Measurements from ENCODE around the gene THSD1. TPM values are rescaled to one million over a fixed set of nuclear protein-coding genes. Genes with fewer than 3 reads are reported as not detected.

The THSD1 gene
- total RNA-seq, 1 donor from 2014 or later, result 14.9 TPM

GRCh38 chr13:52406629-52407028 is 657 bp upstream of the THSD1 start:
- H3K9me3 ChIP-seq, result no peaks in the 10 kb centered on the region
- peak overlapping the region; percentile 33 for H3K27ac ChIP-seq
- peaks cover 16% of the 10 kb centered on the region for H3K4me1 ChIP-seq
- H3K4me3 ChIP-seq, result peak overlapping the region; percentile 70
- no peak for DNase-seq
- intact Hi-C loops (cut with DNase I), result no loop called here
- no peaks in the 10 kb centered on the region for H3K27me3 ChIP-seq (ENCODE audit: low read depth)
- ATAC-seq, result no peak
- peaks cover 15% of the 10 kb centered on the region for H3K36me3 ChIP-seq
- no peak for TF ChIP-seq CTCF (IDR thresholded peaks at IDR 0.05)

- ATAC-seq, result peak in 1 of 2 donors; percentile 46
- Histone ChIP-seq H3K36me3 (peaks cover 6% of the 10 kb centered on the region), H3K9me3 (no peaks in the 10 kb centered on the region), H3K4me3 (peak overlapping the region; percentile 70), H3K4me1 (peaks cover 16% of the 10 kb centered on the region), H3K27ac (peak overlapping the region; percentile 77), H3K27me3 (ENCODE audit: low read depth) (no peaks in the 10 kb centered on the region)
- TF ChIP-seq CTCF (IDR thresholded peaks at IDR 0.05), result no peak
- intact Hi-C loops (cut with DNase I), result no loop called here
- no peak for DNase-seq
Observed at GRCh38 chr13:52405369-52405766, 604 bp downstream of the THSD1 start.

GRCh38 chr13:52399708-52400107 is 6.3 kb downstream of the THSD1 start:
- ATAC-seq (no peak), DNase-seq (no peak)
- peak; percentile 10 for TF ChIP-seq CTCF (IDR thresholded peaks at IDR 0.05)
- H3K36me3 ChIP-seq, result no peaks in the 10 kb centered on the region
- H3K27ac ChIP-seq, result no peak overlapping the region
- peaks cover 13% of the 10 kb centered on the region for H3K4me1 ChIP-seq
- H3K4me3 ChIP-seq, result no peak overlapping the region
- no peaks in the 10 kb centered on the region for H3K27me3 ChIP-seq (ENCODE audit: low read depth)
- no peaks in the 10 kb centered on the region for H3K9me3 ChIP-seq
- intact Hi-C loops (cut with DNase I), result no loop called here

GRCh38 chr13:52399046-52399445 is 6.9 kb downstream of the THSD1 start:
- Histone ChIP-seq H3K27me3 (ENCODE audit: low read depth) (no peaks in the 10 kb centered on the region), H3K27ac (no peak overlapping the region), H3K4me1 (peaks cover 13% of the 10 kb centered on the region), H3K9me3 (no peaks in the 10 kb centered on the region), H3K4me3 (no peak overlapping the region), H3K36me3 (no peaks in the 10 kb centered on the region)
- ATAC-seq (no peak), DNase-seq (no peak)
- no peak for TF ChIP-seq CTCF (IDR thresholded peaks at IDR 0.05)
- intact Hi-C loops (cut with DNase I), result no loop called here

- Histone ChIP-seq H3K4me1 (peaks cover 24% of the 10 kb centered on the region), H3K36me3 (no peaks in the 10 kb centered on the region), H3K27ac (no peak overlapping the region), H3K4me3 (no peak overlapping the region), H3K9me3 (no peaks in the 10 kb centered on the region), H3K27me3 (ENCODE audit: low read depth) (no peaks in the 10 kb centered on the region)
- DNase-seq (no peak), ATAC-seq (no peak)
- intact Hi-C loops (cut with DNase I), result no loop called here
- no peak for TF ChIP-seq CTCF (IDR thresholded peaks at IDR 0.05)
Observed at GRCh38 chr13:52395704-52396103, 10.3 kb downstream of the THSD1 start.

GRCh38 chr13:52394586-52394985 is 11.4 kb downstream of the THSD1 start:
- ATAC-seq (no peak), DNase-seq (no peak)
- Histone ChIP-seq H3K27ac (no peak overlapping the region), H3K4me1 (peaks cover 24% of the 10 kb centered on the region), H3K27me3 (ENCODE audit: low read depth) (no peaks in the 10 kb centered on the region), H3K4me3 (no peak overlapping the region), H3K36me3 (no peaks in the 10 kb centered on the region), H3K9me3 (no peaks in the 10 kb centered on the region)
- no peak for TF ChIP-seq CTCF (IDR thresholded peaks at IDR 0.05)
- intact Hi-C loops (cut with DNase I), result no loop called here
